Endothelial cell (in vitro differentiated cells): ENCODE data around the gene INO80E. TPM values are rescaled to one million over a fixed set of nuclear protein-coding genes. Genes with fewer than 3 reads are reported as not detected.

ENCODE experiments used
- DNase-seq: peaks from one replicate; pipeline ENCODE4 v3.0.0; 2021; ENCODE audit warnings: low spot score
- H3K27ac Mint-ChIP-seq: one replicate; pipeline ENCODE4 v1.8.0; 2021; ENCODE audit warnings: mixed read lengths, inconsistent platforms; ENCODE audit not compliant: unreplicated experiment
- H3K27me3 Mint-ChIP-seq: one replicate; pipeline ENCODE4 v1.8.0; 2021; ENCODE audit warnings: mild to moderate bottlenecking, moderate library complexity, mixed read lengths, inconsistent platforms; ENCODE audit not compliant: unreplicated experiment
- H3K36me3 Mint-ChIP-seq: one replicate; pipeline ENCODE4 v1.8.0; 2021; ENCODE audit warnings: mild to moderate bottlenecking, low read depth, mixed read lengths, inconsistent platforms; ENCODE audit not compliant: unreplicated experiment
- H3K4me1 Mint-ChIP-seq: one replicate; pipeline ENCODE4 v1.8.0; 2021; ENCODE audit warnings: mild to moderate bottlenecking, mixed read lengths, inconsistent platforms; ENCODE audit not compliant: unreplicated experiment
- H3K4me3 Mint-ChIP-seq: one replicate; pipeline ENCODE4 v1.8.0; 2021; ENCODE audit warnings: mild to moderate bottlenecking, mixed read lengths, inconsistent platforms; ENCODE audit not compliant: unreplicated experiment
- H3K9me3 Mint-ChIP-seq: one replicate; pipeline ENCODE4 v1.8.0; 2021; ENCODE audit warnings: mixed read lengths, inconsistent platforms; ENCODE audit not compliant: unreplicated experiment
- total RNA-seq: library from RNA; stranded (reverse); fragmentation: NEBNext Ultra II Directional; extraction: Animal tissue kit (Norgen Biotek cat#: 25700); gene quantifications from one replicate; pipeline ENCODE4 v1.2.1, GENCODE V29; 2021; ENCODE audit not compliant: unreplicated experiment
- TF ChIP-seq, protein P1 (sequence below): fragments of 200-600 bp; sonication (generic); IDR thresholded peaks from one replicate; pipeline ENCODE4 v1.5.0; 2021; ENCODE audit warnings: antibody characterized with exemption; ENCODE audit not compliant: unreplicated experiment

Gene INO80E
- total RNA-seq, 1 donor from 2014 or later, result 94.4 TPM

- no peaks in the 10 kb centered on the region for H3K9me3 Mint-ChIP-seq
- no peak for DNase-seq
- TF ChIP-seq, protein P1, sequence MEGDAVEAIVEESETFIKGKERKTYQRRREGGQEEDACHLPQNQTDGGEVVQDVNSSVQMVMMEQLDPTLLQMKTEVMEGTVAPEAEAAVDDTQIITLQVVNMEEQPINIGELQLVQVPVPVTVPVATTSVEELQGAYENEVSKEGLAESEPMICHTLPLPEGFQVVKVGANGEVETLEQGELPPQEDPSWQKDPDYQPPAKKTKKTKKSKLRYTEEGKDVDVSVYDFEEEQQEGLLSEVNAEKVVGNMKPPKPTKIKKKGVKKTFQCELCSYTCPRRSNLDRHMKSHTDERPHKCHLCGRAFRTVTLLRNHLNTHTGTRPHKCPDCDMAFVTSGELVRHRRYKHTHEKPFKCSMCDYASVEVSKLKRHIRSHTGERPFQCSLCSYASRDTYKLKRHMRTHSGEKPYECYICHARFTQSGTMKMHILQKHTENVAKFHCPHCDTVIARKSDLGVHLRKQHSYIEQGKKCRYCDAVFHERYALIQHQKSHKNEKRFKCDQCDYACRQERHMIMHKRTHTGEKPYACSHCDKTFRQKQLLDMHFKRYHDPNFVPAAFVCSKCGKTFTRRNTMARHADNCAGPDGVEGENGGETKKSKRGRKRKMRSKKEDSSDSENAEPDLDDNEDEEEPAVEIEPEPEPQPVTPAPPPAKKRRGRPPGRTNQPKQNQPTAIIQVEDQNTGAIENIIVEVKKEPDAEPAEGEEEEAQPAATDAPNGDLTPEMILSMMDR, result no peak
- H3K4me3 Mint-ChIP-seq, result no peak overlapping the region
- peaks cover 72% of the 10 kb centered on the region for H3K36me3 Mint-ChIP-seq
- peaks cover 26% of the 10 kb centered on the region for H3K27me3 Mint-ChIP-seq
- H3K4me1 Mint-ChIP-seq, result peaks cover 52% of the 10 kb centered on the region
- no peak overlapping the region for H3K27ac Mint-ChIP-seq
These were observed 10.7 kb upstream of the INO80E start for GRCh38 chr16:29985271-29985811.

DNA sequence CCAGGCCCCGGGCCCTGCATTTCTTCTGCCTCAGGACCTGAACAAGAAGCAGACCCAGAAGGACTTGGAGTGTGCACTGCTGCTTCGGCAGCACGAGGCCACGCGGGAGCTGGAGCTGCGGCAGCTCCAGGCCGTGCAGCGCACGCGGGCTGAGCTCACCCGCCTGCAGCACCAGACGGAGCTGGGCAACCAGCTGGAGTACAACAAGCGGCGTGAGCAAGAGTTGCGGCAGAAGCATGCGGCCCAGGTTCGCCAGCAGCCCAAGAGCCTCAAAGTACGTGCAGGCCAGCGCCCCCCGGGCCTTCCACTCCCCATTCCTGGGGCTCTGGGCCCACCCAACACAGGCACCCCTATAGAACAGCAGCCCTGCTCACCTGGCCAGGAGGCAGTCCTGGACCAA is 9.8 kb upstream of the INO80E start:
- H3K27me3 Mint-ChIP-seq, result peaks cover 29% of the 10 kb centered on the region
- no peak for DNase-seq
- peak overlapping the region; percentile 48 for H3K27ac Mint-ChIP-seq
- peaks cover 70% of the 10 kb centered on the region for H3K36me3 Mint-ChIP-seq
- H3K4me3 Mint-ChIP-seq, result no peak overlapping the region
- H3K9me3 Mint-ChIP-seq, result no peaks in the 10 kb centered on the region
- TF ChIP-seq, protein P1, result no peak
- peaks cover 50% of the 10 kb centered on the region for H3K4me1 Mint-ChIP-seq

GRCh38 chr16:29986931-29987330 is 9.1 kb upstream of the INO80E start:
- TF ChIP-seq, protein P1, result no peak
- Mint-ChIP-seq H3K36me3 (peaks cover 73% of the 10 kb centered on the region), H3K27ac (peak overlapping the region; percentile 48), H3K4me3 (no peak overlapping the region), H3K27me3 (peaks cover 29% of the 10 kb centered on the region), H3K4me1 (peaks cover 47% of the 10 kb centered on the region), H3K9me3 (no peaks in the 10 kb centered on the region)
- no peak for DNase-seq

DNA sequence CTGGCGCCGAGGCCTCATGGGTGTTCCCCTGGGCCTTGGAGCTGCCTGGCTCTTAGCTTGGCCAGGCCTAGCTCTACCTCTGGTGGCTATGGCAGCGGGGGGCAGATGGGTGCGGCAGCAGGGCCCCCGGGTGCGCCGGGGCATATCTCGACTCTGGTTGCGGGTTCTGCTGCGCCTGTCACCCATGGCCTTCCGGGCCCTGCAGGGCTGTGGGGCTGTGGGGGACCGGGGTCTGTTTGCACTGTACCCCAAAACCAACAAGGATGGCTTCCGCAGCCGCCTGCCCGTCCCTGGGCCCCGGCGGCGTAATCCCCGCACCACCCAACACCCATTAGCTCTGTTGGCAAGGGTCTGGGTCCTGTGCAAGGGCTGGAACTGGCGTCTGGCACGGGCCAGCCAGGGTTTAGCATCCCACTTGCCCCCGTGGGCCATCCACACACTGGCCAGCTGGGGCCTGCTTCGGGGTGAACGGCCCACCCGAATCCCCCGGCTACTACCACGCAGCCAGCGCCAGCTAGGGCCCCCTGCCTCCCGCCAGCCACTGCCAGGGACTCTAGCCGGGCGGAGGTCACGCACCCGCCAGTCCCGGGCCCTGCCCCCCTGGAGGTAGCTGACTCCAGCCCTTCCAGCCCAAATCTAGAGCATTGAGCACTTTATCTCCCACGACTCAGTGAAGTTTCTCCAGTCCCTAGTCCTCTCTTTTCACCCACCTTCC is 8.5 kb upstream of the INO80E start:
- no peak for DNase-seq
- no peaks in the 10 kb centered on the region for H3K9me3 Mint-ChIP-seq
- peak overlapping the region; percentile 5 for H3K27ac Mint-ChIP-seq
- peaks cover 73% of the 10 kb centered on the region for H3K36me3 Mint-ChIP-seq
- H3K4me3 Mint-ChIP-seq, result peak overlapping the region; percentile 39
- H3K4me1 Mint-ChIP-seq, result peaks cover 47% of the 10 kb centered on the region
- TF ChIP-seq, protein P1, result no peak
- peaks cover 31% of the 10 kb centered on the region for H3K27me3 Mint-ChIP-seq
